Cardiac muscle cell (in vitro differentiated cells and primary cell): Measurements from ENCODE around the gene NT5C2. TPM values are rescaled to one million over a fixed set of nuclear protein-coding genes. Genes with fewer than 3 reads are reported as not detected.
"Not testable (repeated sequence)": the region's sequence is repeated elsewhere in the genome, so short reads cannot be mapped to it uniquely, and the experiment has no call there.

Experiments
- DNase-seq, 2 donors: peaks; one replicate each; pipeline versions ENCODE4 v3.0.0 to v3.0.0-alpha.2; 2010 to 2017; ENCODE audit warnings: low read depth in 1 of 2, low spot score in 1 of 2
- H3K27ac ChIP-seq: fragments of 200-600 bp; sonication (generic); 2 replicates; pipeline ENCODE4 v1.5.1; 2016
- H3K27me3 ChIP-seq: fragments of 200-600 bp; sonication (generic); 2 replicates; pipeline ENCODE4 v1.6.0; 2016; ENCODE audit warnings: control low read depth
- H3K36me3 ChIP-seq: fragments of 200-600 bp; sonication (generic); 2 replicates; pipeline ENCODE4 v1.5.1; 2016; ENCODE audit warnings: control low read depth
- H3K4me1 ChIP-seq: fragments of 200-600 bp; sonication (generic); 2 replicates; pipeline ENCODE4 v1.8.1; 2017; ENCODE audit warnings: low read depth, mild to moderate bottlenecking, mixed run types
- H3K4me3 ChIP-seq: fragments of 200-600 bp; sonication (generic); 2 replicates; pipeline ENCODE4 v1.5.1; 2016; ENCODE audit warnings: mild to moderate bottlenecking
- H3K9me3 ChIP-seq: fragments of 200-600 bp; sonication (generic); 2 replicates; pipeline ENCODE4 v1.5.1; 2017; ENCODE audit warnings: low read depth, mild to moderate bottlenecking, control low read depth
- CTCF ChIP-seq: IDR thresholded peaks from 2 replicates; pipeline ENCODE4 v1.5.1; 2012; ENCODE audit warnings: low read depth, mild to moderate bottlenecking, low read length
- polyA plus RNA-seq: library from polyadenylated mRNA; unstranded; fragments of >200 nt; fragmentation: Nextera tagmentation; extraction: Ambion mirVana; gene quantifications from 2 replicates; pipeline ENCODE4 v1.2.1, GENCODE V29; 2016
- total RNA-seq: library from RNA; depleted of rRNA; stranded (reverse); fragments of >200 nt; gene quantifications from 2 replicates; pipeline ENCODE4 v1.2.3, GENCODE V29; 2016

NT5C2 gene
- total and polyA plus RNA-seq, 2 experiments from 2014 or later = 51.1 to 84.0 TPM

- Histone ChIP-seq H3K27me3 (no peaks in the 10 kb centered on the region), H3K9me3 (no peaks in the 10 kb centered on the region), H3K4me1 (no peaks in the 10 kb centered on the region), H3K27ac (no peak overlapping the region), H3K4me3 (no peak overlapping the region), H3K36me3 (peaks cover 40% of the 10 kb centered on the region)
- TF ChIP-seq CTCF = no peak
- no peak for DNase-seq
These were observed 21.8 kb downstream of the NT5C2 start for GRCh38 chr10:103171278-103171677.

GRCh38 chr10:103168438-103168837 lies 24.6 kb downstream of the NT5C2 start:
- Histone ChIP-seq H3K27ac (no peak overlapping the region), H3K36me3 (peaks cover 33% of the 10 kb centered on the region), H3K9me3 (no peaks in the 10 kb centered on the region)

GRCh38 chr10:103167554-103167953 lies 25.5 kb downstream of the NT5C2 start:
- not testable (repeated sequence) for H3K4me1 ChIP-seq, H3K27me3 ChIP-seq, H3K27ac ChIP-seq, H3K4me3 ChIP-seq, H3K9me3 ChIP-seq, DNase-seq
- peaks cover 26% of the 10 kb centered on the region for H3K36me3 ChIP-seq

More at GRCh38 chr10:103168438-103168837, 24.6 kb downstream of the NT5C2 start:
- DNase-seq = no peak
- Histone ChIP-seq H3K4me3 (no peak overlapping the region), H3K4me1 (no peaks in the 10 kb centered on the region), H3K27me3 (no peaks in the 10 kb centered on the region)
- TF ChIP-seq CTCF = no peak

- no peak for DNase-seq
- no peak for TF ChIP-seq CTCF
- H3K27me3 ChIP-seq = no peaks in the 10 kb centered on the region
- peaks cover 28% of the 10 kb centered on the region for H3K36me3 ChIP-seq
- H3K27ac ChIP-seq = no peak overlapping the region
- H3K4me3 ChIP-seq = no peak overlapping the region
- H3K4me1 ChIP-seq = no peaks in the 10 kb centered on the region
- no peaks in the 10 kb centered on the region for H3K9me3 ChIP-seq
These were observed 26.5 kb downstream of the NT5C2 start for GRCh38 chr10:103166523-103166922.

- not testable (repeated sequence) for H3K9me3 ChIP-seq, H3K27me3 ChIP-seq, H3K27ac ChIP-seq, H3K4me1 ChIP-seq, H3K4me3 ChIP-seq, DNase-seq
- peaks cover 14% of the 10 kb centered on the region for H3K36me3 ChIP-seq
These were observed 29.2 kb downstream of the NT5C2 start for GRCh38 chr10:103163766-103164403.

GRCh38 chr10:103157246-103157645 lies 35.8 kb downstream of the NT5C2 start:
- Histone ChIP-seq H3K4me3 (no peak overlapping the region), H3K4me1 (peaks cover 20% of the 10 kb centered on the region), H3K27me3 (no peaks in the 10 kb centered on the region), H3K27ac (no peak overlapping the region), H3K9me3 (no peaks in the 10 kb centered on the region), H3K36me3 (peaks cover 4% of the 10 kb centered on the region)
- DNase-seq = no peak
- TF ChIP-seq CTCF = no peak
